Left lobe of liver (tissue), 2 donors: ENCODE data around the gene ANXA7. TPM values are rescaled to one million over a fixed set of nuclear protein-coding genes. Genes with fewer than 3 reads are reported as not detected.

ENCODE experiments used
- ATAC-seq: fragments of 200-7000 bp; cut with Tn5 transposase; one replicate; pipeline ENCODE4 v1.9.1; 2020; ENCODE audit warnings: mild to moderate bottlenecking, moderate library complexity
- DNase-seq: peaks from one replicate; pipeline ENCODE4 v3.0.0-alpha.2; 2020; ENCODE audit warnings: low spot score
- total RNA-seq: library from RNA; stranded (reverse); gene quantifications from one replicate; pipeline ENCODE4 v1.2.1, GENCODE V29; 2021
- donor health status: DM: no; HTN: no; CAD: no; lungs with moderate emphysema.
- donor health status: DM: no; HTN: yes; CAD: no.

ANXA7 gene
- 89.9 TPM for total RNA-seq

GRCh38 chr10:73413528-73414229 is at the start of gene ANXA7:
Gene ANXA7, minus strand, starts transcription at chr10:73414058. Its CDS starts 13,202 bp downstream, at chr10:73400856.
- ATAC-seq (peak; percentile 96), DNase-seq (peak; percentile 96)

DNA sequence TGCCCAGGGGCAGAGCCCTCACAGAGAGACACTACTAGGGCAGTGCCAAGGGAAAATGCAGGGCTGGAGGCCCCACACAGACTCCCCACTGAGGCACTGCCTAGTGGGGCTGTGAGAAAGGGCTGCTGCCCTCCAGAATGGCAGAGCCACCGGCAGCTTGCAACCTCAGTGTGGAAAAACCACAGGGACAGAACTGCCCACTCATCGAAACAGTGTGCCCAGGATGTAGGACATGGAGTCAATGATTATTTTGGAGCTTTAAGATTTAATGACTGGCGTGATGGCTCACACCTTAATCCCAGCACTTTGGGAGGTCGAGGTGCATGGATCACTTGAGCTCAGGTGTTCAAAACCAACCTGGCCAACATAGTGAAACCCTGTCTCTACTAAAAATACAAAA is 47.0 kb upstream of the ANXA7 start:
- no peak for ATAC-seq
- no peak for DNase-seq

DNA sequence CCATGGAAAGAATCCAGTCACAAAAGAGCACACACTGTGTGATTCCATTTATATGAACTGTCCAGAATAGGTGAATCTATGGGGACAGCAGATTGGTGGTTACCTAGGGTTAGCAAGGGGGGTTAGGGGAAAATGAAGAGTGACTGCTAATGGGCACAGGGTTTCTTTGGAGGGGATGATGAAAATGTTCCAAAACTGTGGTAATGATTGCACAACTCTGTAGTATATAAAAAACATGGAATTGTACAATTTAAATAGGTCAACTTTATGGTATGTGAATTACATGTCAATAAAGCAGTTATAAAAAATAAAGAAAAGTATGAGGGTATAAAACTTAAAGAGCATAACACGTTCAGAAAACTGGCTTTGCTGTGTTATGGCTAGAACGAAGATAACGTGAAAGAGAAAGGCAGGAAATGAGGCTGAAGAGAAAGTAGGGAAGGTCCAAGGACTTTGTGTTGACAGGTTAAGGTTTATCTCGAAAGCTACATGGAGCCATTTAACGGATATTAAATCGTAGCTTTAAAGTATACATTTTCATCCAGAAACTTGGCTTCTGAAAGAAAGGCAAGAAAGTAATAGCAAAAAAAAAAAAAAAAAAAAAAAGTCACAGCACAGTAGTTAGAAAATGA is 45.9 kb upstream of the ANXA7 start:
- DNase-seq = no peak
- no peak for ATAC-seq

GRCh38 chr10:73456187-73456890 is 42.5 kb upstream of the ANXA7 start:
- ATAC-seq = no peak

DNA sequence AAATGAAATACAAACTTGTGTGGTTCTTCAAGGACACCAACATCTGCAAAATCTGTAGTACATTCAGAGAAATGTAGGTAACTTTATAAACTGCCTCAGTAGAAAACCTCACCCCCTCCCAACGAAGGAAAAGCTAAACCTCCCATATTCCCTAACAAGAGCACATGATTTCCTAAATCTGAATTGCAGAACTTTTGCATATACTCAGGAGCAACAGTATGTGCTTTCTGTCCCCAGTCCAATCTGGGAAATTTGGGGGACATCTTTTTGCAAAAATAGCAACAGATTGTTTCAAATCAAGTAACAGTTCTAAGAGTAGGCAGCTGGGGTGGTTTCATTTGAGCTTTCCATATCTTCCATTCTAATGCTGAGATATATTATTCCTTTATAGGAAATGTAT is 35.3 kb upstream of the ANXA7 start:
- no peak for ATAC-seq

More at GRCh38 chr10:73456187-73456890, 42.5 kb upstream of the ANXA7 start:
- no peak for DNase-seq

GRCh38 chr10:73448384-73448783 is 34.5 kb upstream of the ANXA7 start:
- no peak for ATAC-seq
- no peak for DNase-seq

More for the DNA sequence above, 35.3 kb upstream of the ANXA7 start:
- DNase-seq = no peak

GRCh38 chr10:73446926-73447325 is 33.1 kb upstream of the ANXA7 start:
- DNase-seq (no peak), ATAC-seq (no peak)

DNA sequence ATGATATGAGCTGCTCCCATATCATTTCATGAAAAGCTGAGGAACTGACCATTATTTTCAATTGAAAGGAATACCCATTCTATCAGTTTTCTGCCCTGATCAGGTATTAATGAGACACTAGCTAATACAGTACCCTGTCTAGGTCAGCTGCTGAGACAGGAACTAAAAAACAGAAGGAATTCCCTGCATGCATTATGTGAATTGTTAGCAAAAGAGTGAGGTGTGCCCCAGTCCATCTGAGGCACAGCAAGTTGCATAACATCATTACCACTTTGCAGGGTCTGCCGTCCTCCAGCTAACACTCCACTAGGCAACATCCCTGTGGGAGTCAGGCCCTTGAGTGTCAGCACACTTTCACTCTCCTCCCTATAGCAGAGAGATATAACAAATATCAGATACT is 30.6 kb upstream of the ANXA7 start:
- no peak for ATAC-seq
- DNase-seq = no peak

DNA sequence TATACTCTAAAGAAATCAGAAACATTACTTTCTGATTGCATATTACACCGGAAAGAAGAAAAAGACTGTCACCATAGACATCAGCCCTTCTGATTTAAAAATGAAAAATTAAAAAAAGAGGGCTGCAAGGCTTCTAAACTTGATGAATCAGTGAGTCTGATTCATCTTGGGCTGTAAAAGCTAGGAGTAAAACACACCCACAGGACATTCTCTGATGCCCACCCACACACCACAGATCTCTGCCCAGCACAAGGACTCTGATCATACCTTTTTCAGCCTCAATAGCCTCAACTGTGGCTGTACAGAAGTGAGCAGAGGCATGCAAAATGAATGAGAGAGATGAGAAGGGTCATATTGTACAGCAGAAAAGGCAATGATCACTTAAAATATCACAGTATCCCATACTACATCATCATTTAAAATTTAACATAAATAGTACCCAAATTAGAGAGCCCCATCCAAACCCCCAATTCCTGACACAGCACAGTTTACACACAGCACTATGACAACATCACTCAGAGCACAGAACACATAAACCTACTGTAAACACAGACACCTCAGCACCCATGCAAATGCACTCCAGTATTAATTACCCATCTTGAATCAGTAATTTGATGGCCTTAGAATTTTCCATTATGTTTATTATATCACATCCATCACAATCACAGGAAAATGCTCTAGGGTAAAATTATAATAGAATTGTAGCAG is 25.9 kb upstream of the ANXA7 start:
- no peak for ATAC-seq

DNA sequence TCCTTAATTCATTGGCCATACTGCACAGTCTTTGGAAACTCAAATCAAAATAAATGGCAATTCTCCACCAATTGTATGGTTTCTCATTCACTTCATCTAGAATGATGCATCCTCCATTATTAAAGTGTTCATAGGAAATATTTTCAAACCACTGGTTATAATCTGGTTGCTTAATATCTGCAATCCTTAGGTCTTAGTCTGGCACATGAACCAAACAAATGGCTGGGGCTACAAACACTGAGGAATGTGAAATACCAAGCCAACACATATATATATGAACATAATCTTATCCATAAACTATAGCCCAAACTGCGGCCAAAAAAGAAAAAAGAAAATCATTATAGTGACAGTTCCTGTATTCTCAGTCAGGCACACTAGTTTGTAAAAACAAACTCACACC is 25.2 kb upstream of the ANXA7 start:
- no peak for ATAC-seq

More for the DNA sequence above, 25.9 kb upstream of the ANXA7 start:
- DNase-seq = no peak

GRCh38 chr10:73433538-73433867 is 19.6 kb upstream of the ANXA7 start, which contains the start of gene MSS51:
Gene MSS51, minus strand, starts transcription at chr10:73433561. Its CDS starts 5,277 bp downstream, at chr10:73428284.
- ATAC-seq (no peak), DNase-seq (no peak)

More for the DNA sequence above, 25.2 kb upstream of the ANXA7 start:
- no peak for DNase-seq

DNA sequence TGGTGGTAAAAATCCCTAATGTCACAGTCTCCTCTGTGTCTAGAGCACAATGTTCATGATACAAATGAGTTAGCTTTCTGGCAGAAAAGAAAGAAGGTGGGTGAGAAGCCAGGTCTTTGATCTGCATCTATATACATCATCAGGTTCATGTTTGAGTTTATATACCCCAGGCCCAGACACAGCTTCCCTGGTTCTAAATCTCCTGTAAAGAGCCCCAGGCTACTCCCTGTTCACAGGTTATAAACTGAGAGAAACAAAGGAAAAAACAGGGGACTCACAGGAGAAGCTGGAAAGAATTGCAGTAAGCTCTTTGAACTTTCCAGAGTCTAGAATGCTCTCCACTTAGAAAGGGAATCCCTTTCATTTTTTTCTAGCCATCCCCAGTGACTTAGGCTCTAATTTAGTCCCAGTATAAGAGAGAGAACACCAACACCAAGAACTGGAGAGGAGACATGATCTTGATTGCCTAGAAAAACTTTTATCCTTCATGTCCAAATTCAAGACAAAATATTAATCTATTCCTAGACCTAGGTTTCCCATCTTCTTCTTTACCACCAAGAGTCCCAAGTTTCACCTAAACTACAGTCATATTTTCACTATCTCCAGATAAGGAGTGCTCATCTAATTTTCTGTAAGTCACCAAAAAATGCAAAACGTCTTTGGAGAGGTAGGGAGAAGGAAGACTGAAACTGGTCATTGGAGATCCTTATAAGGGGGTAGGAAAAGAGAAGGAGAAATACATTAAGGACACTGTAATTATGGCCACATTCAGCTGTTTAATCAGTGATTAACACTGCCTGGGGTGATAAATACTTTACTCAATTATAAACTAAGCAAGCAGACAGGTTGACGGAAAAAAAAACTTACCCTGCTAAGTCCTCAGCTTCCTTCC is 19.0 kb upstream of the ANXA7 start:
- ATAC-seq = no peak
- no peak for DNase-seq

DNA sequence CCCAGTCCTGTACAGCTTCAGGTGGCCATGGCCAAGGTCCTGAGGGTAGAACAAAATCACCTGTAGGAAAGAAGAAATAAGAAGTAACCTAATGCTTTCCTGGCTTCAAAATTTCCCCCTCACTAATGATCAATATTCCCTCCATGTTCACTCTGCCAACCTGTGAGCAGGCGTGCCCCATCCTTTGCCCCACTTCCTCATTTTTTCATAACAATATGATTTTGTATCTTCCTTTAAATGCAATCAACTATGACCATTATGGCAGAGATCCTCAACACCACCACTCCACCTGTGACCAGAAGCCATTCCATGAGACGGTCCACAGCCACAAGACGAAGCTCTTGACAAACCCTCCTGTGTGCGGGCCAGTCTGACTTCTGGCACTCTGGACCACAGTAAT is 12.5 kb upstream of the ANXA7 start:
- no peak for DNase-seq
- ATAC-seq = no peak

DNA sequence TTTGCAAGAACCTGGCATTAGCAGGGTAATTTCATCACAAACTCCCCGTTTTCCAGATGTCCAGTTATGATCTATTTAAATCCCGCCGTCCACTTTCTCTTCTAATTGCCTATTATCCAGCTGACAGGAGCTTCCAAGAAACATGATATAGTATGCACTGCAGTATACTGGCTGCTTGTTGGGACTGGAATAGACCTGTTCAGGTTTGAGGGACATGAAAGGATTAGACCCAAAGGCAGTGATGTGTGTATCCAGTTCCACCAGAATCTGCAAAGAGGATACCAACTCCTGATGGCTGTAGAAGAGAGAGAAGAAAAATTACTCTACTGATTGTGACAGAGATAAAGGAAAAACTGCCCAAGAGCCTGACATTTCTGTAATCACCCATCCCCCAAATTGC is 10.6 kb upstream of the ANXA7 start:
- DNase-seq (no peak), ATAC-seq (no peak)

GRCh38 chr10:73423309-73423708 is 9.5 kb upstream of the ANXA7 start:
- no peak for ATAC-seq
- no peak for DNase-seq

GRCh38 chr10:73416571-73416970 is 2.7 kb upstream of the ANXA7 start:
- ATAC-seq (no peak), DNase-seq (no peak)

DNA sequence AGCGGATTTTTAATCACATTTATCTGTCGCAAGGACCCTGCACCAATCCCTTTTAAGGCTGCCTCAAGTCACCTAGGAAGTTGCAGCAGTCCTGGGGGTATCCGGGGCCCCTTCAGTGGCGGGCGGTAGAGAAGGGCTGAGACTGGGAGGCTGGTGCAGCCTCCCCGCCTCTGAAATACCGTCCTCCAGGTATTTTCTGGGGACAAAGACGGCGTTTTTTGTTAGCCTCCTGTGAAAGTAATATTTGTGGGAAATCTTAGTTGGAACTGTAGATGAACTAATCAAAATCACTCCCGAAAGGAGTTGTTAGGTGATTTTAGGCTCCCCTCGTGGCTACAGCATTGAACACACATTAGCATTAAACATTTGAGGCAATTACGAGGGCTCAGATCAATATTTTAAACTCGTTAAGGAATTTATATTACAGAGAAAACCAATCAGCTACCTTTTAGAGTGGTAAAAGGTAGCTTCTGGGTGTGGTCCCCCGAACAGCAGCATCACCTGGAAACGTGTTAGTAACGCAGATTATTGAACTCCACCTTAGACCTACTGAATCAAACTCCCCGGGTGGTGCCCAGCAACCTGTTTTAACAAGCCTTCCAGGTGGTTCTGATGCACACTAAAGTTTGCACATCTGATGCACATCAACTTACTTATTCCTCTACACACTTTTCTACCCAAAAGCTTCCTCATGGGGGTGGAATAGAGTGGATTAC is 530 bp upstream of the ANXA7 start:
- peak; percentile 36 for ATAC-seq

DNA sequence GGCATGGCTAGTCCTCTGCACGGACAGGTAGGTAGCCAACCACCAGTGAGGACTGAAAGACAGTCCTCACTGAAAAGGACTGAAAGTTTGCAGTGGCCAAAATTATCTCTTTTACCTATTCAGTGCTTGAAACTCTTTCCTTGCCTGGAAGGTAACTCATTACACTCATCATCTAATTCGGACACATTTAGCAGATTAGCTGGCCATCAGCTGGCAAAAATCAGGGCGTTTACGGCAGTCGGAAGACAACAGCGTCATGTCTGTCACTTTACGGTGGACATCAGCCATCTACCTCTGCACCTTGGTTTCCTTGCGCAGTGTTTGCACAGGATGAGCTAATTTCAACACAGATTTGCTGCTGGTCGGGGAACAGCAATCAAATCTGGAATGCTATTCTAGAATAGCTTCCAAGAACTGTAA is 740 bp downstream of the ANXA7 start:
- peak; percentile 77 for DNase-seq
- peak; percentile 73 for ATAC-seq

More for the DNA sequence above, 530 bp upstream of the ANXA7 start:
- DNase-seq = no peak

DNA sequence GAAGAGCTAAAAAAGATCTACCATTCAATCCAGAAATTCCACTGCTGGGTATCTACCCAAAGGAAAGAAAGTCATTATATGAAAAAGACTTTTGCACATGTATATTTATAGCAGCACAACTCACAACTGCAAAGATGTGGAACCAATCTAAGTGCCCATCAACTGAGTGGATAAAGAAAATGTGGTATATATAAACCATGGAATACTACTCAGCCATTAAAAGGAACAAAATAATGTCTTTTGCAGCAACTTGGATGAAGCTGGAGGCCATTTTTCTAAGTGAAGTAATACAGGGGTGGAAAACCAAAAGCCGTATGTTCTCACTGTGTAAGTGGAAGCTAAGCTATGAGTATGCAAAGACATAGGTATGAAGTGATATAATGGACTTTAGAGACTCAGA is 3.0 kb downstream of the ANXA7 start:
- no peak for ATAC-seq
- no peak for DNase-seq
